ENCODE results near the gene ATP2B1. TPM values are rescaled to one million over a fixed set of nuclear protein-coding genes. Genes with fewer than 3 reads are reported as not detected.

The ATP2B1 gene
- total RNA-seq, 2 donors from 2014 or later: 46.9 to 59.8 TPM

GRCh38 chr12:89665556-89665955 is 43.1 kb downstream of the ATP2B1 start:
- intact Hi-C loops (cut with DNase I): no loop called here
- TF ChIP-seq CTCF (IDR thresholded peaks at IDR 0.05): no peak

GRCh38 chr12:89664441-89664840 is 44.2 kb downstream of the ATP2B1 start:
- Histone ChIP-seq H3K9me3 (no peaks in the 10 kb centered on the region), H3K4me1 (no peaks in the 10 kb centered on the region), H3K36me3 (no peaks in the 10 kb centered on the region), H3K27ac (no peak overlapping the region), H3K27me3 (no peaks in the 10 kb centered on the region), H3K9ac (ENCODE audit: low read depth in 2 of 2, low read length in 2 of 2) (no peak overlapping the region), H3K4me3 (no peak overlapping the region)
- intact Hi-C loops (cut with DNase I): no loop called here
- no peak for DNase-seq
- no peak for TF ChIP-seq CTCF (IDR thresholded peaks at IDR 0.05)

More at GRCh38 chr12:89665556-89665955, 43.1 kb downstream of the ATP2B1 start:
- Histone ChIP-seq H3K4me3 (no peak overlapping the region), H3K4me1 (no peaks in the 10 kb centered on the region), H3K9ac (ENCODE audit: low read depth in 2 of 2, low read length in 2 of 2) (no peak overlapping the region), H3K27ac (no peak overlapping the region), H3K36me3 (no peaks in the 10 kb centered on the region), H3K9me3 (no peaks in the 10 kb centered on the region), H3K27me3 (no peaks in the 10 kb centered on the region)
- no peak for DNase-seq

- no peak for TF ChIP-seq CTCF (IDR thresholded peaks at IDR 0.05)
- no peaks in the 10 kb centered on the region for H3K9me3 ChIP-seq
- H3K4me1 ChIP-seq: no peaks in the 10 kb centered on the region
- H3K9ac ChIP-seq (ENCODE audit: low read depth in 2 of 2, low read length in 2 of 2): no peak overlapping the region
- no peaks in the 10 kb centered on the region for H3K36me3 ChIP-seq
- H3K27ac ChIP-seq: no peak overlapping the region
- intact Hi-C loops (cut with DNase I): no loop called here
- no peak for DNase-seq
- no peak overlapping the region for H3K4me3 ChIP-seq
- no peaks in the 10 kb centered on the region for H3K27me3 ChIP-seq
These were observed 44.9 kb downstream of the ATP2B1 start for GRCh38 chr12:89663577-89664357.

GRCh38 chr12:89662623-89663022 is 46.0 kb downstream of the ATP2B1 start:
- Histone ChIP-seq H3K4me1 (no peaks in the 10 kb centered on the region), H3K9me3 (no peaks in the 10 kb centered on the region), H3K4me3 (no peak overlapping the region), H3K9ac (ENCODE audit: low read depth in 2 of 2, low read length in 2 of 2) (no peak overlapping the region), H3K27me3 (no peaks in the 10 kb centered on the region), H3K36me3 (no peaks in the 10 kb centered on the region), H3K27ac (no peak overlapping the region)
- no peak for DNase-seq
- TF ChIP-seq CTCF (IDR thresholded peaks at IDR 0.05): no peak
- intact Hi-C loops (cut with DNase I): no loop called here

GRCh38 chr12:89661706-89662330 is 46.8 kb downstream of the ATP2B1 start:
- no peak overlapping the region for H3K4me3 ChIP-seq
- intact Hi-C loops (cut with DNase I): no loop called here

More at GRCh38 chr12:89661706-89662330, 46.8 kb downstream of the ATP2B1 start:
- Histone ChIP-seq H3K36me3 (no peaks in the 10 kb centered on the region), H3K27ac (no peak overlapping the region), H3K9ac (ENCODE audit: low read depth in 2 of 2, low read length in 2 of 2) (no peak overlapping the region), H3K9me3 (no peaks in the 10 kb centered on the region), H3K27me3 (no peaks in the 10 kb centered on the region), H3K4me1 (no peaks in the 10 kb centered on the region)
- no peak for DNase-seq
- TF ChIP-seq CTCF (IDR thresholded peaks at IDR 0.05): no peak

All from colonic mucosa (tissue), 4 donors.